Measurements from ENCODE around the gene MAP3K2.

- TF ChIP-seq CTCF (IDR thresholded peaks at IDR 0.05), result no peak
- TF ChIP-seq ZFX (IDR thresholded peaks at IDR 0.05; ENCODE audit: borderline replicate concordance), result no peak
Observed at GRCh38 chr2:127358044-127358443, 29.7 kb downstream of the MAP3K2 start.

All from 22Rv1 (cell line).